SK-N-MC (cell line): Measurements from ENCODE around the gene ALDOC.

Experiments
- EZH2 ChIP-seq: fragments of 200-600 bp; sonication (generic); IDR thresholded peaks from one replicate; pipeline ENCODE4 v1.6.1; 2017; ENCODE audit warnings: antibody characterized with exemption
- FOXP2 ChIP-seq: optimal IDR thresholded peaks from 2 replicates; pipeline ENCODE3; 2011; ENCODE audit warnings: mild to moderate bottlenecking, moderate library complexity; ENCODE audit not compliant: insufficient read depth; ENCODE audit errors: extremely low read length, control extremely low read depth
- POLR2AphosphoS5 ChIP-seq: IDR thresholded peaks from 2 replicates; pipeline ENCODE4 v1.6.1; 2012; ENCODE audit warnings: mild to moderate bottlenecking, low read depth, low read length, borderline replicate concordance

DNA sequence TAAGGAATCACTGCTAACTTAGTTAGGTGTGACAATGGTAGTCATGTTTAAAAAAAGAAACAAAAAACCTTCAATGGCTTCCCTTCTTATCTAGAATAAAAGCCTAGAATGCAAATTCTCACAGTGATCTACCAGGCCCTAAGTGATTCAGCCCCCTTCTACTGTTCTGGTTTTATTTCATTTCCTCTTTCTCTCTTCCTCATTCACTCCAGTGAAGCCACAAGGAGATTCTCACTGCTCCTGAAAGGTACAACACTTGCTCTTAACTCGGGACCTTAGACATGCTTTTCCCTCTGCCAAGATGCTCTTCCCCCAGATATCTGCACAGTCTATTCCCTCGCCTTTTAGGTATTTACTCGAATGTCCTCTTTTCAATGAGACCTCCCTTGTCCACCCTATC is 9.1 kb downstream of the ALDOC start:
- TF ChIP-seq POLR2AphosphoS5 (no peak), EZH2 (no peak), FOXP2 (no peak)
